T-cell (primary cell): ENCODE data around the gene PEX6. TPM values are rescaled to one million over a fixed set of nuclear protein-coding genes. Genes with fewer than 3 reads are reported as not detected.

Experiments used
- ATAC-seq, 4 experiments: fragments of 200-7000 bp in 3 of 4; fragments of 150-1000 bp in 1 of 4; cut with Tn5 transposase; replicated peaks in 1 of 4; 1 replicate in 3 of 4; 2 replicates in 1 of 4; pipeline ENCODE4 v1.10.0; 2021; ENCODE audit warnings: moderate library complexity in 3 of 4, mild to moderate bottlenecking in 2 of 4, moderate number of reproducible peaks in 1 of 4
- CTCF ChIA-PET, 2 donors: fragments of 300-600 bp; sonication (Branson Sonifier 250); formaldehyde crosslinking; loops; one replicate each; lab custom pipeline; 2022; ENCODE audit warnings: antibody characterized with exemption in 2 of 2; lab: Charles Lee
- POLR2A ChIA-PET, 2 donors: fragments of 300-600 bp; sonication (Branson Sonifier 250); formaldehyde crosslinking; loops; one replicate each; lab custom pipeline; 2022; ENCODE audit warnings: antibody characterized with exemption in 2 of 2; lab: Charles Lee
- DNase-seq, 35 experiments: peaks; one replicate each; pipeline versions ENCODE4 v3.0.0 to v3.0.0-alpha.2; 2013 to 2023
- H3K27ac ChIP-seq: one replicate; pipeline ENCODE4 v1.5.1; 2013; ENCODE audit warnings: low read length
- H3K27me3 ChIP-seq, 2 experiments: replicated peaks in 1 of 2; 1 replicate in 1 of 2; 2 replicates in 1 of 2; pipeline versions ENCODE4 v1.6.1 to v1.7.0; 2013; ENCODE audit warnings: low read length in 1 of 2, mixed read lengths in 1 of 2; ENCODE audit not compliant: control insufficient read depth in 2 of 2, insufficient read depth in 2 of 2; ENCODE audit errors: extremely low read depth in 1 of 2
- H3K36me3 ChIP-seq, 2 donors: 1 replicate in 1 of 2; 2 replicates in 1 of 2; pipeline versions ENCODE4 v1.6.1 to v1.7.0; 2013; ENCODE audit warnings: low read length in 1 of 2; ENCODE audit not compliant: control insufficient read depth in 2 of 2, insufficient read depth in 1 of 2; ENCODE audit errors: extremely low read depth in 1 of 2
- H3K4me1 ChIP-seq, 2 experiments: 1 replicate in 1 of 2; 2 replicates in 1 of 2; pipeline versions ENCODE4 v1.6.1 to v1.7.0; 2013; ENCODE audit warnings: low read length in 2 of 2, mixed read lengths in 1 of 2; ENCODE audit not compliant: insufficient read depth in 2 of 2, control insufficient read depth in 1 of 2; ENCODE audit errors: extremely low read depth in 1 of 2
- H3K4me3 ChIP-seq, 2 donors: 1 replicate in 1 of 2; 2 replicates in 1 of 2; pipeline versions ENCODE4 v1.5.1 to v1.7.0; 2013; ENCODE audit warnings: mild to moderate bottlenecking in 2 of 2, low read length in 1 of 2, moderate library complexity in 1 of 2; ENCODE audit not compliant: control insufficient read depth in 1 of 2; ENCODE audit errors: extremely low read depth in 1 of 2
- H3K9me3 ChIP-seq: 2 replicates; pipeline ENCODE4 v1.7.0; 2013
- H3K27ac Mint-ChIP-seq, 2 donors: one replicate each; pipeline ENCODE4 v1.8.0; 2020 to 2021; ENCODE audit warnings: mild to moderate bottlenecking in 2 of 2, mixed read lengths in 2 of 2
- H3K27me3 Mint-ChIP-seq, 2 donors: one replicate each; pipeline ENCODE4 v1.8.0; 2021 to 2022; ENCODE audit warnings: mixed read lengths in 2 of 2
- H3K36me3 Mint-ChIP-seq: one replicate; pipeline ENCODE4 v1.8.0; 2021; ENCODE audit warnings: mixed read lengths
- H3K4me1 Mint-ChIP-seq, 3 donors: one replicate each; pipeline ENCODE4 v1.8.0; 2020 to 2022; ENCODE audit warnings: mixed read lengths in 3 of 3, mild to moderate bottlenecking in 1 of 3
- H3K4me3 Mint-ChIP-seq, 3 donors: one replicate each; pipeline ENCODE4 v1.8.0; 2020 to 2022; ENCODE audit warnings: mild to moderate bottlenecking in 3 of 3, mixed read lengths in 3 of 3, moderate library complexity in 3 of 3
- H3K9me3 Mint-ChIP-seq, 3 donors: one replicate each; pipeline ENCODE4 v1.8.0; 2020 to 2022; ENCODE audit warnings: mixed read lengths in 3 of 3
- WGBS: methylation state at CpG from one replicate; pipeline ENCODE4 v1.1.5; 2013; ENCODE audit warnings: missing lambda C conversion rate; ENCODE audit not compliant: insufficient coverage; 5-methylcytosine and 5-hydroxymethylcytosine counted together
- total RNA-seq, 35 experiments: library from RNA in 6 of 35; stranded (reverse) in 6 of 35; fragments of 120-200 nt in 1 of 35; gene quantifications; one replicate each; pipeline versions ENCODE4 v1.2.1 to v1.2.4 and lab custom pipeline; 2013 to 2026

Gene PEX6
- total RNA-seq, 5 donors from 2014 or later (not counting 1 experiment from before 2014, with no cell fraction given) = 20.5 to 30.5 (median 27.4) TPM

DNA sequence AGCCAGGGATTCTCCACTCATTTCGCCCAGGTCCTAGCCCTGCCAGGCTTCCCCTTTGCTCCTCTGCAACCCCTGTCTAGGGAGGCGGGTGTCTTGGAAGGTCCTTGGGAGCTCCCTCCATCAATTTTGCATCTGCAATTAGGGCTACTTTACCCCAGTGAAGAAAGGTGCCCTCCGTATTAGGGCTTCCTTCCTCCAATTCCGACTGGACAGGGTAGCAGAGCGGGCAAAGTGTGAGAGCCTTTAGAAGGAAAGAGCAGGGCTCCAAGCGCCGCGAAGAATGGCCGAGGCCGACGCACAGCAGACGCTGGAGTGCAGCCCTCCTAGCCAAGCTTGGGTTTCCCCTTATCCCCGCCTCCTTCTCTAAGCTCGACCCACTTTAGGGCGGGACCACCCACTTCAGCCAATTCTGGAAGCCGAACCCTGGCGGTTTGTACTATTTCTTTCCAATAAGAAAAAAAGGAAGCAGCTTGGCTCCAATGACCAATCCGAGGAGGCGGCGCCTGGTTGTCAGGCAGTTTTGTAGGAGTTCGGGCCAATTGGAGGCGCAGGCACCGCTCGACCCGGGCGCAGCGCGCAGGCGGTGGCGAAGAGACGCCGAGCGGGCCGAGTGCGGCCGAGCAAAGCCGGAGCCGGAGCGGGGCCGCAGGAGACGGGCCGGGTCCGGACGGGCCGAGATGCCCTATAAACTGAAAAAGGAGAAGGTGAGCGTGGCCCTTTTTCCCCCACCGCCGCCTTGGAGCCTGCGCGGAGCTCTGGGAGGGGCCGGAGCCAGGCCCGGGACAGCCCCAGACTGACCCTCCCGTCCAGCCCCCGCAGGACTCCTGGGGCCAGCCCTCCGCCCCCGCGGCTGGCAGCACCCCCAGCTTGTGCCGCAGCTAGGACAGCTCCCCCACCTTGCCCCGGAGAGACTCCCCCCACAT is 5.3 kb upstream of the PEX6 start, which contains the start of gene PPP2R5D:
PPP2R5D (plus strand) TSS at position 570 of the 923 bp plus-strand sequence; CDS start at position 678, 108 bp downstream.
- Mint-ChIP-seq H3K4me1 (peaks cover 54 to 68% (median 66%) of the 10 kb centered on the region in 3 donors), H3K27ac (peak within 1 kb of the TSS; percentile 94 to 96), H3K36me3 (peaks cover 17% of the 10 kb centered on the region), H3K4me3 (peak within 1 kb of the TSS; percentile 89 to 95 (median 92)), H3K9me3 (no peaks in the 10 kb centered on the region), H3K27me3 (no peaks in the 10 kb centered on the region)
- Histone ChIP-seq H3K27me3 (no peaks in the 10 kb centered on the region), H3K9me3 (no peaks in the 10 kb centered on the region), H3K4me1 (peaks cover 14 to 48% of the 10 kb centered on the region in 2 experiments), H3K27ac (peak within 1 kb of the TSS; percentile 87), H3K4me3 (peak within 1 kb of the TSS; percentile 74 to 79), H3K36me3 (peaks cover 0 to 17% of the 10 kb centered on the region in 2 donors)
- DNase-seq (peak; percentile 92 to 99 (median 98)), ATAC-seq (peak; percentile 91 to 95 (median 92))
- ChIA-PET CTCF (interaction anchor here in 1 of 2 donors (0.6 to 1.4 kb wide), 7 partner anchors 21 to 323 kb away, joined by 3 to 6 read pairs (median 4); partner anchors contain the start of genes CNPY3, KLC4, KLHDC3 and MEA1), POLR2A (interaction anchor here (0.6 to 1.8 kb wide), 8 partner anchors 14 to 203 kb away, joined by 3 to 22 read pairs (median 7); partner anchors contain the start of genes CNPY3 (in 2 of the 2), KLC4 (in 1 of the 2), KLHDC3 (in 1 of the 2) and MEA1 (in 1 of the 2))
- 0% methylated on average over 41 of the region's 59 CpGs for WGBS

DNA sequence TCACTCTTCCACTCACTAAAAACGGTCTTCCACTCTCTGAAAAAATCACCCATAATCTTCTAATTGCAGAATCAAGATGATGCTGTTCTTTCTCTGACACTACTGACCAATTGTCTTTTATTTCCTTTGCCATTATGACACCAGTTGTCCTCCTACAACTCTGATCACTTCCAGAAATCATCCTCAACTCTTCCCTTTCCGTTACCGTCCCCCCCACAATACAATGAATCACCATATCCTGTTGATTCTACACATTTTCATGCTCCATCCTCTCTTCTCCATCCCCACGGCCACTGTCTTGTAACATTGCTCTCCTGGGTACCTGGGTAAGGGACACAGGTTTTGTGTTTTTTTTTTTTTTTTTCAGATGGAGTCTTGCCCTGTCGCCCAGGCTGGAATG is 2.9 kb upstream of the PEX6 start:
- Mint-ChIP-seq H3K27ac (peak overlapping the region; percentile 17 to 60), H3K4me1 (peaks cover 53 to 65% (median 56%) of the 10 kb centered on the region in 3 donors), H3K4me3 (peak overlapping the region in 2 of 3 donors; percentile 1 to 4), H3K36me3 (no peaks in the 10 kb centered on the region), H3K27me3 (no peaks in the 10 kb centered on the region), H3K9me3 (no peaks in the 10 kb centered on the region)
- ChIA-PET CTCF (no interaction called here), POLR2A (no interaction called here)
- Histone ChIP-seq H3K4me3 (no peak overlapping the region), H3K27me3 (no peaks in the 10 kb centered on the region), H3K4me1 (peaks cover 24 to 59% of the 10 kb centered on the region in 2 experiments), H3K36me3 (no peaks in the 10 kb centered on the region), H3K27ac (no peak overlapping the region), H3K9me3 (no peaks in the 10 kb centered on the region)
- DNase-seq (no peak), ATAC-seq (no peak)
- 83% methylated on average over 1 of the region's 5 CpGs for WGBS

DNA sequence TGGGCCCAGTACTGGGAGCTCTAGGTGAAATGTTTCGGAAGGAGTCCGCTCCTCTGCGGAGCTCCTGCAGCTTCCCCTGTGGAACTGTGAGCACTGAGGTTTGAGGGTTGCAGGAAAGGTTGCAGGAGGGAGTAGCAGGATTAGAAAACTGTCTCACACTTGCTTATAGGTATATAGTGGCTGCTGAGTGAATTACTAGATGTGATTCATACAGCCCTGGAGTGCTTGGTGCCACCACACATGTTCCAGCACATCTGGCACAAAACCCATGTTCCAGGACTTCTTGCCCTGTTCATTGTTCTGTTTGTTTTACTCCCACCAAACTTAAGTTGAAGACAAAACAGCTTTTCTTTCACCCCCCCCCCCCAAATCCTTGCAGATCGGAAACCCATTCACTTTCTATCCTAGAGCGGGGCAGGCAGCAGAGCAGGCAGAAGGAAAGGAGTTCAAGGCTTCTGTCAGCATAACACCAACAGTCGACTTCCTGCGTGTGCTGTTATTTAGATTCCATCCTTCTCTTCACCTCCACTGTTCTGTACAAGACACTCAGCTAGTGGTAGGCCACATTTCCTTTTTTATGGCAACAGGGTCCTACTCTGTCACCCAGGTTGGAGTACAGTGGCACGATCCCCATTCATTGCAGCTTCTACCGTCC is 669 bp upstream of the PEX6 start:
- Histone ChIP-seq H3K4me3 (peak overlapping the region; percentile 72 to 85), H3K36me3 (peaks cover 0 to 6% of the 10 kb centered on the region in 2 donors), H3K27me3 (no peaks in the 10 kb centered on the region), H3K27ac (peak overlapping the region; percentile 85), H3K4me1 (peaks cover 23 to 49% of the 10 kb centered on the region in 2 experiments), H3K9me3 (no peaks in the 10 kb centered on the region)
- Mint-ChIP-seq H3K9me3 (no peaks in the 10 kb centered on the region), H3K4me3 (peak overlapping the region; percentile 88 to 93 (median 92)), H3K27me3 (no peaks in the 10 kb centered on the region), H3K4me1 (peaks cover 50 to 57% (median 50%) of the 10 kb centered on the region in 3 donors), H3K36me3 (no peaks in the 10 kb centered on the region), H3K27ac (peak overlapping the region; percentile 97 to 99)
- CTCF ChIA-PET = interaction anchor here (0.5 to 1.1 kb wide), 10 partner anchors 8 to 309 kb away, joined by 3 to 5 read pairs (median 3); partner anchors contain the start of genes KLC4 (in 1 of the 2) and MRPL2 (in 1 of the 2)
- POLR2A ChIA-PET = interaction anchor here (0.5 to 1.6 kb wide), 15 partner anchors 11 to 1019 kb away, joined by 3 to 15 read pairs (median 4); partner anchors contain the start of genes CNPY3 (in 1 of the 2), CUL7 (in 1 of the 2), KLHDC3 (in 1 of the 2) and MEA1 (in 1 of the 2)
- ATAC-seq = peak; percentile 6 to 18 (median 10)
- 18% methylated on average over 6 of the region's 9 CpGs for WGBS
- DNase-seq = peak in 1 of 35 experiments; percentile 37

DNA sequence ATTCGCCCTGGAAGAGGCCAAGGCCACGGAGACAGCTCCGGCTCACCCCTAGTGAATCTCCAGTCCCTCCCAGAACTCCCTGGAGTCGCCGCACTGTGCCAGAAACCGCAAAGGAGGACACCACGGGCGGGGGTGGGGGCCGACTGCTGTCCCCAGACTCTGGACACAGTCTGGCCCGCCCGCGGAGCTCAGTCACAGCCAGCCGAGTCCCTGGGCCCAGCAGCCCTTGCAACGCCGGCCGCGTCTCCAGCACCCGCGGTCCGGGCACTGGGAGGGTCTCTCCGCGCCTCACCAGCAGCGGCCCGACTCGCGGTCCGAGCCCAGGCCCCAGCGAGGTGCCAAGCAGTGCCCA is 518 bp downstream of the PEX6 start:
- peaks cover 3% of the 10 kb centered on the region for H3K36me3 Mint-ChIP-seq
- H3K27ac Mint-ChIP-seq = peak overlapping the region; percentile 75 to 81
- Histone ChIP-seq H3K9me3 (no peaks in the 10 kb centered on the region), H3K36me3 (peaks cover 0 to 11% of the 10 kb centered on the region in 2 donors), H3K27me3 (no peaks in the 10 kb centered on the region), H3K4me3 (peak overlapping the region; percentile 72 to 85), H3K27ac (peak overlapping the region; percentile 67), H3K4me1 (peaks cover 20 to 42% of the 10 kb centered on the region in 2 experiments)
- H3K27me3 Mint-ChIP-seq = no peaks in the 10 kb centered on the region
- CTCF ChIA-PET = interaction anchor here in 1 of 2 donors (0.5 to 1.1 kb wide), 5 partner anchors 10 to 42 kb away, joined by 3 to 5 read pairs (median 3); no protein-coding TSS in a partner anchor
- POLR2A ChIA-PET = interaction anchor here (0.5 to 1.6 kb wide), 8 partner anchors 12 to 859 kb away, joined by 3 to 15 read pairs (median 10); partner anchors contain the start of genes BICRAL (in 1 of the 2), CNPY3 (in 1 of the 2), KLHDC3 (in 1 of the 2) and MEA1 (in 1 of the 2)
- H3K4me3 Mint-ChIP-seq = peak overlapping the region; percentile 77 to 93 (median 85)
- H3K9me3 Mint-ChIP-seq = no peaks in the 10 kb centered on the region
- peak in 4 of 35 experiments; percentile 4 to 16 (median 11) for DNase-seq
- peaks cover 42 to 52% (median 48%) of the 10 kb centered on the region in 3 donors for H3K4me1 Mint-ChIP-seq
- ATAC-seq = no peak
- under 1% methylated on average over 28 of the region's 28 CpGs for WGBS

DNA sequence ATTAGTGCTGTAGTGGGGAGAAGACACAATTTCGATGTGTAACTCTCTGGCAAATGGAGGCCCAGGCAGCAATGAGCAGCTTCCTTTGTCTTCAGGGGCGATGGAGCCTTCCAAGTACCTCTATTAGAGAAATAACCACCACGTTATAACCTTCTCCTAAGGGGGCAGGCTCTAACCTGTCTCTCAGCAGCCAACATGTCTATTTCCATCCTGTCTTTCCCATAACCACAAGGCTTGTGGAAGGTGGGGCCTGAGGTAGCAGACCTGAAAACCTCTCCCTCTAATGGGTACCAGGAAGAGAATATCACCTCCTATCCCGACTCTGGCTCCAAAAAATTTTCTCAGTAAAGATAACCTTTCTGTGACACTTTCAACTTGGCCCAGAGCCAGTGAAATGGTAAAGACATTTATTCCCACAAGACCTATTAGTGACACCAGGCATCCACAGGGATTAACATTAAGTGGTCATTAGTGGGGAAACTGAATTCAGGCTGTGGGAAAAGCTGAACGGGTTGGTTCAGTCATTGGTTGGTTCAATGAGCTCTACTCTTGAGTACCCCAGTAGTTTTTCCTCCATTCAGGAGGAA is 4.0 kb downstream of the PEX6 start:
- Histone ChIP-seq H3K36me3 (peaks cover 0 to 25% of the 10 kb centered on the region in 2 donors), H3K27me3 (no peaks in the 10 kb centered on the region), H3K27ac (no peak overlapping the region), H3K4me3 (no peak overlapping the region), H3K4me1 (peaks cover 17 to 36% of the 10 kb centered on the region in 2 experiments), H3K9me3 (no peaks in the 10 kb centered on the region)
- POLR2A ChIA-PET = interaction anchor here in 1 of 2 donors (0.8 to 1.3 kb wide), 2 partner anchors 10 to 14 kb away, joined by 3 read pairs; no protein-coding TSS in a partner anchor
- ATAC-seq (no peak), DNase-seq (no peak)
- no CpG with 5 or more reads among the region's 5 CpGs for WGBS
- Mint-ChIP-seq H3K27me3 (no peaks in the 10 kb centered on the region), H3K4me1 (peaks cover 30 to 43% (median 40%) of the 10 kb centered on the region in 3 donors), H3K36me3 (peaks cover 7% of the 10 kb centered on the region), H3K27ac (peak overlapping the region in 1 of 2 donors; percentile 72), H3K9me3 (no peaks in the 10 kb centered on the region), H3K4me3 (no peak overlapping the region)
- CTCF ChIA-PET = interaction anchor here (0.6 to 0.7 kb wide), 2 partner anchors 54 to 342 kb away, joined by 4 to 6 read pairs; no protein-coding TSS in a partner anchor
